Hindlimb muscle (tissue), 1 donor: ENCODE measurements around the gene TCF3. TPM values are rescaled to one million over a fixed set of nuclear protein-coding genes. Genes with fewer than 3 reads are reported as not detected.
"Not testable (repeated sequence)": the region's sequence is repeated elsewhere in the genome, so short reads cannot be mapped to it uniquely, and the experiment has no call there.

ENCODE experiments used
- DNase-seq: peaks from one replicate; pipeline ENCODE4 v3.0.0-alpha.2; 2013
- polyA plus RNA-seq: library from polyadenylated mRNA; unstranded; fragments of 120-200 nt; gene quantifications from one replicate; pipeline ENCODE4 v1.2.1, GENCODE V29; 2013; ENCODE audit not compliant: insufficient read length

The TCF3 gene
- polyA plus RNA-seq, 1 donor: 145 TPM

- no peak for DNase-seq
Measured at GRCh38 chr19:1672769-1673644, 20.6 kb upstream of the TCF3 start.

- peak; percentile 52 for DNase-seq
Measured at GRCh38 chr19:1672038-1672768, 19.8 kb upstream of the TCF3 start.

- no peak for DNase-seq
Measured at GRCh38 chr19:1671716-1672037, 19.3 kb upstream of the TCF3 start.

- not testable (repeated sequence) for DNase-seq
Measured at GRCh38 chr19:1670747-1671146, 18.3 kb upstream of the TCF3 start.

- DNase-seq: no peak
Measured at GRCh38 chr19:1668486-1669270, 16.3 kb upstream of the TCF3 start.

GRCh38 chr19:1668048-1668485 lies 15.7 kb upstream of the TCF3 start:
- DNase-seq: no peak

GRCh38 chr19:1665565-1666047 lies 13.2 kb upstream of the TCF3 start:
- DNase-seq: no peak

- no peak for DNase-seq
Measured at GRCh38 chr19:1663852-1664251, 11.4 kb upstream of the TCF3 start.

GRCh38 chr19:1663227-1663626 lies 10.8 kb upstream of the TCF3 start:
- not testable (repeated sequence) for DNase-seq

- DNase-seq: no peak
Measured at GRCh38 chr19:1661995-1662394, 9.6 kb upstream of the TCF3 start.

- no peak for DNase-seq
Measured at GRCh38 chr19:1659084-1659427, 6.6 kb upstream of the TCF3 start.

GRCh38 chr19:1658150-1659083 lies 6.0 kb upstream of the TCF3 start:
- no peak for DNase-seq

- DNase-seq: no peak
Measured at GRCh38 chr19:1657746-1658145, 5.3 kb upstream of the TCF3 start.

GRCh38 chr19:1656988-1657536 lies 4.6 kb upstream of the TCF3 start:
- no peak for DNase-seq

GRCh38 chr19:1655987-1656608 lies 3.7 kb upstream of the TCF3 start:
- DNase-seq: no peak

- no peak for DNase-seq
Measured at GRCh38 chr19:1655131-1655981, 2.9 kb upstream of the TCF3 start.

GRCh38 chr19:1654178-1654792 lies 1.9 kb upstream of the TCF3 start:
- DNase-seq: no peak

GRCh38 chr19:1653300-1653628 lies 849 bp upstream of the TCF3 start:
- DNase-seq: no peak

- peak; percentile 62 for DNase-seq
Measured at GRCh38 chr19:1651568-1652291, 685 bp downstream of the TCF3 start.
